GM18526 (cell line): ENCODE results near the gene DENND6B.

Source experiments
- POLR2A ChIP-seq: IDR thresholded peaks from 3 replicates; pipeline ENCODE4 v1.6.1; 2011; ENCODE audit not compliant: insufficient read length; ENCODE audit errors: extremely low read depth

DENND6B gene

GRCh38 chr22:50302041-50302541 lies 24.7 kb downstream of the DENND6B start:
- no peak for TF ChIP-seq POLR2A

GRCh38 chr22:50301581-50301991 lies 25.2 kb downstream of the DENND6B start:
- no peak for TF ChIP-seq POLR2A

- TF ChIP-seq POLR2A: no peak
Observed at GRCh38 chr22:50300620-50301257, 26.1 kb downstream of the DENND6B start.

- TF ChIP-seq POLR2A: no peak
Observed at GRCh38 chr22:50299785-50300619, 26.8 kb downstream of the DENND6B start.

- TF ChIP-seq POLR2A: no peak
Observed at GRCh38 chr22:50298937-50299784, 27.7 kb downstream of the DENND6B start.

- no peak for TF ChIP-seq POLR2A
Observed at GRCh38 chr22:50298266-50298637, 28.6 kb downstream of the DENND6B start.

GRCh38 chr22:50297510-50298265 lies 29.1 kb downstream of the DENND6B start:
- TF ChIP-seq POLR2A: no peak

- TF ChIP-seq POLR2A: no peak
Observed at GRCh38 chr22:50296658-50297490, 29.9 kb downstream of the DENND6B start.

- TF ChIP-seq POLR2A: no peak
Observed at GRCh38 chr22:50294319-50294656, 32.5 kb downstream of the DENND6B start.

GRCh38 chr22:50293441-50294318 lies 33.1 kb downstream of the DENND6B start:
- no peak for TF ChIP-seq POLR2A

GRCh38 chr22:50292643-50293440 lies 34.0 kb downstream of the DENND6B start:
- peak; percentile 14 for TF ChIP-seq POLR2A

- no peak for TF ChIP-seq POLR2A
Observed at GRCh38 chr22:50289942-50290630, 36.7 kb downstream of the DENND6B start.
